ENCODE data around the gene FAM124B.

- TF ChIP-seq POLR2A (IDR thresholded peaks at IDR 0.05) (no peak), CTCF (IDR thresholded peaks at IDR 0.05) (no peak)
Measured at GRCh38 chr2:224378701-224379097, 23.2 kb downstream of the FAM124B start.

All from esophagus squamous epithelium (tissue), 4 donors.